T-cell (primary cell): ENCODE measurements around the gene RNF214. TPM values are rescaled to one million over a fixed set of nuclear protein-coding genes. Genes with fewer than 3 reads are reported as not detected.
A peak's percentile ranks its signal among the peaks of the same experiment; 100 is the strongest.

Source experiments
- ATAC-seq, 4 experiments: fragments of 200-7000 bp in 3 of 4; fragments of 150-1000 bp in 1 of 4; cut with Tn5 transposase; replicated peaks in 1 of 4; 1 replicate in 3 of 4; 2 replicates in 1 of 4; pipeline ENCODE4 v1.10.0; 2021; ENCODE audit warnings: moderate library complexity in 3 of 4, mild to moderate bottlenecking in 2 of 4, moderate number of reproducible peaks in 1 of 4
- CTCF ChIA-PET, 2 donors: fragments of 300-600 bp; sonication (Branson Sonifier 250); formaldehyde crosslinking; loops; one replicate each; lab custom pipeline; 2022; ENCODE audit warnings: antibody characterized with exemption in 2 of 2; lab: Charles Lee
- POLR2A ChIA-PET, 2 donors: fragments of 300-600 bp; sonication (Branson Sonifier 250); formaldehyde crosslinking; loops; one replicate each; lab custom pipeline; 2022; ENCODE audit warnings: antibody characterized with exemption in 2 of 2; lab: Charles Lee
- DNase-seq, 35 experiments: peaks; one replicate each; pipeline versions ENCODE4 v3.0.0 to v3.0.0-alpha.2; 2013 to 2023
- H3K27ac ChIP-seq: one replicate; pipeline ENCODE4 v1.5.1; 2013; ENCODE audit warnings: low read length
- H3K27me3 ChIP-seq, 2 experiments: replicated peaks in 1 of 2; 1 replicate in 1 of 2; 2 replicates in 1 of 2; pipeline versions ENCODE4 v1.6.1 to v1.7.0; 2013; ENCODE audit warnings: low read length in 1 of 2, mixed read lengths in 1 of 2; ENCODE audit not compliant: control insufficient read depth in 2 of 2, insufficient read depth in 2 of 2; ENCODE audit errors: extremely low read depth in 1 of 2
- H3K36me3 ChIP-seq, 2 donors: 1 replicate in 1 of 2; 2 replicates in 1 of 2; pipeline versions ENCODE4 v1.6.1 to v1.7.0; 2013; ENCODE audit warnings: low read length in 1 of 2; ENCODE audit not compliant: control insufficient read depth in 2 of 2, insufficient read depth in 1 of 2; ENCODE audit errors: extremely low read depth in 1 of 2
- H3K4me1 ChIP-seq, 2 experiments: 1 replicate in 1 of 2; 2 replicates in 1 of 2; pipeline versions ENCODE4 v1.6.1 to v1.7.0; 2013; ENCODE audit warnings: low read length in 2 of 2, mixed read lengths in 1 of 2; ENCODE audit not compliant: insufficient read depth in 2 of 2, control insufficient read depth in 1 of 2; ENCODE audit errors: extremely low read depth in 1 of 2
- H3K4me3 ChIP-seq, 2 donors: 1 replicate in 1 of 2; 2 replicates in 1 of 2; pipeline versions ENCODE4 v1.5.1 to v1.7.0; 2013; ENCODE audit warnings: mild to moderate bottlenecking in 2 of 2, low read length in 1 of 2, moderate library complexity in 1 of 2; ENCODE audit not compliant: control insufficient read depth in 1 of 2; ENCODE audit errors: extremely low read depth in 1 of 2
- H3K9me3 ChIP-seq: 2 replicates; pipeline ENCODE4 v1.7.0; 2013
- H3K27ac Mint-ChIP-seq, 2 donors: one replicate each; pipeline ENCODE4 v1.8.0; 2020 to 2021; ENCODE audit warnings: mild to moderate bottlenecking in 2 of 2, mixed read lengths in 2 of 2
- H3K27me3 Mint-ChIP-seq, 2 donors: one replicate each; pipeline ENCODE4 v1.8.0; 2021 to 2022; ENCODE audit warnings: mixed read lengths in 2 of 2
- H3K36me3 Mint-ChIP-seq: one replicate; pipeline ENCODE4 v1.8.0; 2021; ENCODE audit warnings: mixed read lengths
- H3K4me1 Mint-ChIP-seq, 3 donors: one replicate each; pipeline ENCODE4 v1.8.0; 2020 to 2022; ENCODE audit warnings: mixed read lengths in 3 of 3, mild to moderate bottlenecking in 1 of 3
- H3K4me3 Mint-ChIP-seq, 3 donors: one replicate each; pipeline ENCODE4 v1.8.0; 2020 to 2022; ENCODE audit warnings: mild to moderate bottlenecking in 3 of 3, mixed read lengths in 3 of 3, moderate library complexity in 3 of 3
- H3K9me3 Mint-ChIP-seq, 3 donors: one replicate each; pipeline ENCODE4 v1.8.0; 2020 to 2022; ENCODE audit warnings: mixed read lengths in 3 of 3
- WGBS: methylation state at CpG from one replicate; pipeline ENCODE4 v1.1.5; 2013; ENCODE audit warnings: missing lambda C conversion rate; ENCODE audit not compliant: insufficient coverage; 5-methylcytosine and 5-hydroxymethylcytosine counted together
- total RNA-seq, 35 experiments: library from RNA in 6 of 35; stranded (reverse) in 6 of 35; fragments of 120-200 nt in 1 of 35; gene quantifications; one replicate each; pipeline versions ENCODE4 v1.2.1 to v1.2.4 and lab custom pipeline; 2013 to 2026

Gene RNF214
- total RNA-seq, 5 donors from 2014 or later (not counting 1 experiment from before 2014, with no cell fraction given): 21.6 to 31.7 (median 30.5) TPM

- H3K27me3 Mint-ChIP-seq: no peaks in the 10 kb centered on the region
- CTCF ChIA-PET: no interaction called here
- no peak overlapping the region for H3K4me3 Mint-ChIP-seq
- peak overlapping the region in 1 of 2 donors; percentile 14 for H3K27ac Mint-ChIP-seq
- H3K9me3 Mint-ChIP-seq: no peaks in the 10 kb centered on the region
- WGBS: 90% methylated on average over 5 of the region's 6 CpGs
- DNase-seq (no peak), ATAC-seq (no peak)
- peaks cover 6 to 47% of the 10 kb centered on the region in 2 donors for H3K36me3 ChIP-seq
- no peaks in the 10 kb centered on the region for H3K27me3 ChIP-seq
- POLR2A ChIA-PET: interaction anchor here in 1 of 2 donors (0.6 kb wide), 1 partner anchor 8 kb away, joined by 4 read pairs; the partner anchor contains the start of gene SIDT2
- H3K4me1 Mint-ChIP-seq: peaks cover 0 to 5% (median under 1%) of the 10 kb centered on the region in 3 donors
- peaks cover 19% of the 10 kb centered on the region for H3K36me3 Mint-ChIP-seq
- H3K4me1 ChIP-seq: peaks cover 0 to 6% of the 10 kb centered on the region in 2 experiments
- H3K27ac ChIP-seq: no peak overlapping the region
- H3K9me3 ChIP-seq: no peaks in the 10 kb centered on the region
- H3K4me3 ChIP-seq: no peak overlapping the region
Observed at GRCh38 chr11:117187007-117187406, 45.5 kb upstream of the RNF214 start.

GRCh38 chr11:117187428-117187798 is 45.1 kb upstream of the RNF214 start:
- ChIA-PET CTCF (no interaction called here), POLR2A (no interaction called here)
- no peak overlapping the region for H3K27ac ChIP-seq
- WGBS: 96% methylated on average over 8 of the region's 13 CpGs
- ATAC-seq (no peak), DNase-seq (no peak)
- H3K4me1 ChIP-seq: peaks cover 0 to 5% of the 10 kb centered on the region in 2 experiments
- H3K9me3 ChIP-seq: no peaks in the 10 kb centered on the region
- Mint-ChIP-seq H3K27me3 (no peaks in the 10 kb centered on the region), H3K4me1 (peaks cover 0 to 4% (median 4%) of the 10 kb centered on the region in 3 donors), H3K9me3 (no peaks in the 10 kb centered on the region), H3K4me3 (no peak overlapping the region), H3K27ac (peak overlapping the region in 1 of 2 donors; percentile 14), H3K36me3 (peaks cover 19% of the 10 kb centered on the region)
- H3K36me3 ChIP-seq: peaks cover 6 to 44% of the 10 kb centered on the region in 2 donors
- no peak overlapping the region for H3K4me3 ChIP-seq
- H3K27me3 ChIP-seq: no peaks in the 10 kb centered on the region

- no peak overlapping the region for H3K4me3 Mint-ChIP-seq
Observed at GRCh38 chr11:117187799-117188481, 44.5 kb upstream of the RNF214 start.

GRCh38 chr11:117188620-117189081 is 43.8 kb upstream of the RNF214 start:
- H3K27ac ChIP-seq: no peak overlapping the region
- 86% methylated on average over 12 of the region's 20 CpGs for WGBS
- H3K4me1 Mint-ChIP-seq: peaks cover 0 to 7% (median 4%) of the 10 kb centered on the region in 3 donors
- no peak overlapping the region for H3K27ac Mint-ChIP-seq
- H3K27me3 ChIP-seq: no peaks in the 10 kb centered on the region
- H3K4me3 Mint-ChIP-seq: no peak overlapping the region
- peaks cover 0 to 8% of the 10 kb centered on the region in 2 experiments for H3K4me1 ChIP-seq
- H3K9me3 ChIP-seq: no peaks in the 10 kb centered on the region
- peaks cover 3 to 41% of the 10 kb centered on the region in 2 donors for H3K36me3 ChIP-seq
- ChIA-PET POLR2A (no interaction called here), CTCF (interaction anchor here in 1 of 2 donors (0.6 kb wide), 1 partner anchor 42 kb away, joined by 3 read pairs; no protein-coding TSS in a partner anchor)
- H3K9me3 Mint-ChIP-seq: no peaks in the 10 kb centered on the region
- DNase-seq (no peak), ATAC-seq (no peak)
- no peak overlapping the region for H3K4me3 ChIP-seq
- peaks cover 21% of the 10 kb centered on the region for H3K36me3 Mint-ChIP-seq
- no peaks in the 10 kb centered on the region for H3K27me3 Mint-ChIP-seq

More at GRCh38 chr11:117187799-117188481, 44.5 kb upstream of the RNF214 start:
- DNase-seq (no peak), ATAC-seq (no peak)
- no peak overlapping the region for H3K4me3 ChIP-seq
- H3K9me3 ChIP-seq: no peaks in the 10 kb centered on the region
- H3K36me3 ChIP-seq: peaks cover 3 to 42% of the 10 kb centered on the region in 2 donors
- H3K27ac ChIP-seq: no peak overlapping the region
- Mint-ChIP-seq H3K36me3 (peaks cover 20% of the 10 kb centered on the region), H3K27me3 (no peaks in the 10 kb centered on the region), H3K4me1 (peaks cover 0 to 6% (median 4%) of the 10 kb centered on the region in 3 donors), H3K27ac (no peak overlapping the region), H3K9me3 (no peaks in the 10 kb centered on the region)
- ChIA-PET CTCF (no interaction called here), POLR2A (no interaction called here)
- H3K4me1 ChIP-seq: peaks cover 0 to 8% of the 10 kb centered on the region in 2 experiments
- WGBS: 96% methylated on average over 14 of the region's 16 CpGs
- no peaks in the 10 kb centered on the region for H3K27me3 ChIP-seq

GRCh38 chr11:117189191-117189940 is 43.1 kb upstream of the RNF214 start:
- no peak overlapping the region for H3K27ac ChIP-seq
- peak in 1 of 35 experiments; percentile 49 for DNase-seq
- peaks cover 0 to 7% (median 4%) of the 10 kb centered on the region in 3 donors for H3K4me1 Mint-ChIP-seq
- POLR2A ChIA-PET: no interaction called here
- H3K9me3 ChIP-seq: no peaks in the 10 kb centered on the region
- H3K4me1 ChIP-seq: peaks cover 0 to 8% of the 10 kb centered on the region in 2 experiments
- H3K36me3 ChIP-seq: peaks cover 3 to 35% of the 10 kb centered on the region in 2 donors
- ATAC-seq: no peak
- no peak overlapping the region for H3K27ac Mint-ChIP-seq
- CTCF ChIA-PET: interaction anchor here in 1 of 2 donors (0.6 kb wide), 1 partner anchor 41 kb away, joined by 3 read pairs; no protein-coding TSS in a partner anchor
- 93% methylated on average over 20 of the region's 22 CpGs for WGBS
- no peaks in the 10 kb centered on the region for H3K27me3 Mint-ChIP-seq
- H3K27me3 ChIP-seq: no peaks in the 10 kb centered on the region
- H3K4me3 Mint-ChIP-seq: no peak overlapping the region
- no peaks in the 10 kb centered on the region for H3K9me3 Mint-ChIP-seq
- no peak overlapping the region for H3K4me3 ChIP-seq
- peaks cover 14% of the 10 kb centered on the region for H3K36me3 Mint-ChIP-seq

GRCh38 chr11:117189941-117190544 is 42.4 kb upstream of the RNF214 start:
- H3K27me3 Mint-ChIP-seq: no peaks in the 10 kb centered on the region
- Histone ChIP-seq H3K4me3 (no peak overlapping the region), H3K9me3 (no peaks in the 10 kb centered on the region), H3K4me1 (peaks cover 0 to 8% of the 10 kb centered on the region in 2 experiments), H3K27ac (no peak overlapping the region), H3K27me3 (no peaks in the 10 kb centered on the region), H3K36me3 (peaks cover 3 to 35% of the 10 kb centered on the region in 2 donors)
- no peak overlapping the region for H3K27ac Mint-ChIP-seq
- DNase-seq (no peak), ATAC-seq (no peak)
- WGBS: 85% methylated on average over 8 of the region's 8 CpGs
- CTCF ChIA-PET: no interaction called here
- H3K36me3 Mint-ChIP-seq: peaks cover 15% of the 10 kb centered on the region
- no peaks in the 10 kb centered on the region for H3K9me3 Mint-ChIP-seq
- no peak overlapping the region for H3K4me3 Mint-ChIP-seq
- POLR2A ChIA-PET: no interaction called here
- H3K4me1 Mint-ChIP-seq: peaks cover 0 to 8% (median 5%) of the 10 kb centered on the region in 3 donors
